Measurements from ENCODE around the gene SULT1A2. TPM values are rescaled to one million over a fixed set of nuclear protein-coding genes. Genes with fewer than 3 reads are reported as not detected.

The SULT1A2 gene
- total and polyA plus RNA-seq, 2 of the 8 experiments (the other 6 are each of a cell fraction or from before 2014, with no cell fraction given) = 0.29 to 0.35 TPM

GRCh38 chr16:28574925-28575324 is 21.9 kb downstream of the SULT1A2 start:
- H3K9me3 ChIP-seq (ENCODE audit: insufficient read depth in 2 of 2, low read depth in 1 of 2, low read length in 1 of 2) = no peaks in the 10 kb centered on the region
- FAIRE-seq = no peak

More at GRCh38 chr16:28574925-28575324, 21.9 kb downstream of the SULT1A2 start:
- peaks cover 7 to 15% (median 8%) of the 10 kb centered on the region in 4 experiments for H3K4me1 ChIP-seq (replicated peaks in 1 of 4; ENCODE audit: control insufficient read depth in 3 of 4, insufficient read depth in 4 of 4, low read length in 3 of 4)
- H4K5ac ChIP-seq (ENCODE audit: insufficient read length, low read depth, low read length) = no peak overlapping the region
- H3K79me2 ChIP-seq (ENCODE audit: control insufficient read depth in 1 of 2, insufficient read depth in 2 of 2, low read length in 2 of 2) = no peaks in the 10 kb centered on the region
- ChIA-PET CTCF (ENCODE audit: partially characterized antibody) (interaction anchor here (0.6 to 1.7 kb wide), 4 partner anchors 10 to 41 kb away, joined by 3 to 4 read pairs (median 4); no protein-coding TSS in a partner anchor), POLR2A (ENCODE audit: partially characterized antibody) (interaction anchor here (1.1 to 1.4 kb wide), 2 partner anchors 11 to 15 kb away, joined by 3 to 4 read pairs; no protein-coding TSS in a partner anchor)
- H2BK20ac ChIP-seq (ENCODE audit: low read length) = no peak overlapping the region
- H4K91ac ChIP-seq (replicated peaks; ENCODE audit: insufficient read length, low read length) = no peak overlapping the region
- H4K20me1 ChIP-seq (replicated peaks in 1 of 2; ENCODE audit: control insufficient read depth in 1 of 2, insufficient read depth in 2 of 2, low read length in 2 of 2) = peaks cover 0 to 2% of the 10 kb centered on the region in 2 experiments
- H3K36me3 ChIP-seq (ENCODE audit: control insufficient read depth in 2 of 4, insufficient read depth in 4 of 4, low read length in 3 of 4) = no peaks in the 10 kb centered on the region
- no peak overlapping the region for H3K9ac ChIP-seq (replicated peaks in 1 of 4; ENCODE audit: extremely low read depth in 1 of 4, low read depth in 3 of 4, low read length in 3 of 4)
- H2BK120ac ChIP-seq (replicated peaks; ENCODE audit: low read depth, low read length) = no peak overlapping the region
- H3K56ac ChIP-seq (replicated peaks; ENCODE audit: insufficient read length, low read depth, low read length) = no peak overlapping the region
- no peak overlapping the region for H3K4me3 ChIP-seq (ENCODE audit: extremely low read depth in 1 of 4, insufficient read depth in 2 of 4, low read depth in 3 of 4, low read length in 4 of 4)
- no peaks in the 10 kb centered on the region for H3K23me2 ChIP-seq (ENCODE audit: low read depth, low read length)
- no peak overlapping the region for H2AFZ ChIP-seq (ENCODE audit: low read length)
- TF ChIP-seq RAD21 (IDR thresholded peaks at IDR 0.05 in 1 of 2, conservative IDR thresholded peaks at IDR 0.05 in 1 of 2; ENCODE audit: low read depth in 2 of 2, low read length in 2 of 2) (no peak), CEBPB (IDR thresholded peaks at IDR 0.05; ENCODE audit: low read depth, low read length) (no peak), SAP30 (IDR thresholded peaks at IDR 0.05; ENCODE audit: insufficient read depth, insufficient replicate concordance, low read length) (no peak)
- H3K18ac ChIP-seq (ENCODE audit: extremely low read depth, low read length) = no peak overlapping the region
- no peaks in the 10 kb centered on the region; a peak in 1 of 7 replicates for H3K27me3 ChIP-seq (replicated peaks in 1 of 4; ENCODE audit: control insufficient read depth in 3 of 4, extremely low read depth in 1 of 4, insufficient read depth in 3 of 4, low read length in 3 of 4)
- H2AK5ac ChIP-seq (ENCODE audit: low read depth, low read length) = no peak overlapping the region
- H3K23ac ChIP-seq (ENCODE audit: insufficient read length) = no peak overlapping the region
- H3K4me2 ChIP-seq (ENCODE audit: insufficient read depth in 1 of 2, low read depth in 2 of 2, low read length in 2 of 2) = no peak overlapping the region
- no peak overlapping the region for H4K8ac ChIP-seq (ENCODE audit: extremely low read depth, insufficient read depth, low read length)
- H3K4ac ChIP-seq (replicated peaks; ENCODE audit: insufficient read length, low read depth, low read length) = no peak overlapping the region
- no peak overlapping the region for H3K14ac ChIP-seq (ENCODE audit: insufficient read length)
- no peak overlapping the region for H2BK15ac ChIP-seq (ENCODE audit: low read length)
- no peak overlapping the region for H2BK5ac ChIP-seq (ENCODE audit: low read depth, low read length)
- WGBS, 2 experiments (ENCODE audit: extremely low coverage in 1 of 2, insufficient coverage in 1 of 2, insufficient read length in 1 of 2, insufficient replicate concordance in 2 of 2, low coverage in 1 of 2, low lambda C conversion rate in 2 of 2, missing lambda C conversion rate in 1 of 2) = 94% methylated on average over 2 of the region's 2 CpGs; no CpG with 5 or more reads in 1 of the 2 experiments
- H3K79me1 ChIP-seq (ENCODE audit: low read depth, low read length) = 0 out of 2 replicates have a peak, but pooled peaks cover 2% of the 10 kb centered on the region
- no peak for DNase-seq (ENCODE audit: low read depth in 1 of 2, low spot score in 2 of 2)
- no peak overlapping the region for H2BK12ac ChIP-seq (ENCODE audit: low read depth, low read length)
- H3K27ac ChIP-seq (ENCODE audit: low read depth, low read length) = no peak overlapping the region

Data from H1 (cell line).